CD8-positive, alpha-beta memory T cell (primary cell): ENCODE results near the gene FZD7. TPM values are rescaled to one million over a fixed set of nuclear protein-coding genes. Genes with fewer than 3 reads are reported as not detected.

ENCODE experiments used
- CTCF ChIA-PET: fragments of 350-600 bp; sonication (Branson Sonifier 250); formaldehyde crosslinking; loops from one replicate; lab custom pipeline; 2021; ENCODE audit warnings: antibody characterized with exemption; lab: Charles Lee
- POLR2A ChIA-PET: fragments of 350-600 bp; sonication (Branson Sonifier 250); formaldehyde crosslinking; loops from one replicate; lab custom pipeline; 2021; ENCODE audit warnings: antibody characterized with exemption; lab: Charles Lee
- DNase-seq, 5 donors: peaks; one replicate each; pipeline versions ENCODE4 v3.0.0 to v3.0.0-alpha.2; 2020 to 2022; ENCODE audit warnings: mixed read lengths in 1 of 5
- H3K27ac ChIP-seq: one replicate; pipeline ENCODE4 v1.7.0; 2013; ENCODE audit warnings: low read depth, mild to moderate bottlenecking, low read length, moderate library complexity
- H3K27me3 ChIP-seq: 2 replicates; pipeline ENCODE4 v1.7.0; 2013; ENCODE audit warnings: low read length, mild to moderate bottlenecking; ENCODE audit not compliant: insufficient read depth, poor library complexity, severe bottlenecking
- H3K36me3 ChIP-seq: 2 replicates; pipeline ENCODE4 v1.7.0; 2013; ENCODE audit warnings: mild to moderate bottlenecking, low read length, moderate library complexity; ENCODE audit not compliant: insufficient read depth
- H3K4me1 ChIP-seq: 2 replicates; pipeline ENCODE4 v1.7.0; 2013; ENCODE audit warnings: mild to moderate bottlenecking, low read length, moderate library complexity; ENCODE audit not compliant: insufficient read depth
- H3K4me3 ChIP-seq: 2 replicates; pipeline ENCODE4 v1.7.0; 2013; ENCODE audit warnings: mild to moderate bottlenecking, low read length
- H3K9me3 ChIP-seq: 2 replicates; pipeline ENCODE4 v1.7.0; 2013; ENCODE audit warnings: mild to moderate bottlenecking, low read length
- H3K27ac Mint-ChIP-seq, 8 donors: one replicate each; pipeline ENCODE4 v1.8.0; 2020 to 2021; ENCODE audit warnings: mixed read lengths in 8 of 8, mild to moderate bottlenecking in 6 of 8, inconsistent platforms in 3 of 8, moderate library complexity in 3 of 8
- H3K27me3 Mint-ChIP-seq, 2 donors: one replicate each; pipeline ENCODE4 v1.8.0; 2020 to 2021; ENCODE audit warnings: mixed read lengths in 2 of 2, mild to moderate bottlenecking in 1 of 2, moderate library complexity in 1 of 2
- H3K36me3 Mint-ChIP-seq, 3 donors: one replicate each; pipeline ENCODE4 v1.8.0; 2020 to 2021; ENCODE audit warnings: mixed read lengths in 3 of 3, inconsistent platforms in 1 of 3, mild to moderate bottlenecking in 1 of 3
- H3K4me1 Mint-ChIP-seq, 3 donors: one replicate each; pipeline ENCODE4 v1.8.0; 2020 to 2021; ENCODE audit warnings: mixed read lengths in 3 of 3, inconsistent platforms in 1 of 3, mild to moderate bottlenecking in 1 of 3
- H3K4me3 Mint-ChIP-seq, 7 donors: one replicate each; pipeline ENCODE4 v1.8.0; 2020 to 2021; ENCODE audit warnings: mixed read lengths in 7 of 7, mild to moderate bottlenecking in 6 of 7, moderate library complexity in 4 of 7, inconsistent platforms in 2 of 7
- H3K9me3 Mint-ChIP-seq, 5 donors: one replicate each; pipeline ENCODE4 v1.8.0; 2020 to 2022; ENCODE audit warnings: mixed read lengths in 5 of 5, mild to moderate bottlenecking in 3 of 5, moderate library complexity in 2 of 5, inconsistent platforms in 1 of 5
- polyA plus RNA-seq: library from polyadenylated mRNA; unstranded; fragments of 300-500 nt; fragmentation: Illumina TruSeq; gene quantifications from one replicate; pipeline ENCODE4 v1.2.3, GENCODE V29; 2021
- total RNA-seq, 2 experiments: library from RNA; stranded (reverse); gene quantifications; one replicate each; pipeline ENCODE4 v1.2.3, GENCODE V29; 2021

The FZD7 gene
- total and polyA plus RNA-seq, 3 experiments from 2014 or later = 0.55 to 0.75 TPM; not detected in 1

DNA sequence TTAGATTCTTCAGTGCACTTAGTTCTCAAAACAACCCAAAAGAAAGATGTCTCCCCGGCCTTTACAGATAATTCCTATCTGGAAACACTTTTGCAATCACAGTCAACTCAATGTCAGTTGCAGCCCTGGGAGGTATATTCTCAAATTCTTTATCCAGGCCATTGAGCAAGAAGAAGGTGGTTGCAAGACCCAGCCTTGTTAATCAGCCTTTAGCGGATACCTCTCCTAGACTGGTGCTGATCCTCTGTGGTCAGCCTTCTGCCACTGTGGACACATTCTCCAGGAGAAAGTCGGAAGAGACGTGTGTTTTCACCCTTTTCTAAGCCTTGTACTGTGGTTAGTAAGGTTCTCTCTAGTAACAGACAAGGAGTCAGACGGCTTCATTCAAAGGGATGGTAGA is 7.8 kb upstream of the FZD7 start:
- ChIA-PET POLR2A (no interaction called here), CTCF (no interaction called here)
- Mint-ChIP-seq H3K36me3 (no peaks in the 10 kb centered on the region), H3K9me3 (peaks cover 0 to 2% (median 0%) of the 10 kb centered on the region in 5 donors), H3K27ac (no peak overlapping the region), H3K4me1 (no peaks in the 10 kb centered on the region), H3K4me3 (no peak overlapping the region), H3K27me3 (peaks cover 5 to 11% of the 10 kb centered on the region in 2 donors)
- H3K27me3 ChIP-seq = no peaks in the 10 kb centered on the region
- no peak overlapping the region for H3K27ac ChIP-seq
- H3K4me3 ChIP-seq = no peak overlapping the region
- no peaks in the 10 kb centered on the region for H3K9me3 ChIP-seq
- H3K4me1 ChIP-seq = no peaks in the 10 kb centered on the region
- H3K36me3 ChIP-seq = no peaks in the 10 kb centered on the region
- no peak for DNase-seq

DNA sequence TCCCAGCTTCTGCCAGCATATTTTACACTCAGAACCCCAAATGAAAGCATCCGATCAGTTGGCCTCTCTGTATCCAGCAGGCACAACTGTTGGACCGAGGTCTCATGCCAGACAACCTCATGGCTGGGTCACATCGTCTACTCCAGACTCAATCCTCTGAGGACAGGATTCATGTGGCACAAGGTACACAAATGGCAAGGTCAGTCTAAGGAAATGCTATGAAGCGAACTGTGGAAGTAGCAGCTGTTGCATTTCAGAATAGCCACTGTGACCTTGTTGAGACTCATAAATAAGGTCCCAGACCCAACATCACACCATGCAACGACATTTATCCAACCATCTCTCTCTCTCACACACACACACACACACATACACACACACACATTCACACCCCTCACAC is 7.1 kb upstream of the FZD7 start:
- Histone ChIP-seq H3K36me3 (no peaks in the 10 kb centered on the region), H3K4me3 (no peak overlapping the region), H3K4me1 (no peaks in the 10 kb centered on the region), H3K9me3 (no peaks in the 10 kb centered on the region), H3K27me3 (no peaks in the 10 kb centered on the region), H3K27ac (no peak overlapping the region)
- peaks cover 5 to 11% of the 10 kb centered on the region in 2 donors for H3K27me3 Mint-ChIP-seq
- ChIA-PET POLR2A (no interaction called here), CTCF (no interaction called here)
- H3K9me3 Mint-ChIP-seq = peaks cover 0 to 1% (median 0%) of the 10 kb centered on the region in 5 donors
- H3K27ac Mint-ChIP-seq = no peak overlapping the region
- no peak for DNase-seq
- peaks cover 0 to 1% (median 0%) of the 10 kb centered on the region in 3 donors for H3K4me1 Mint-ChIP-seq
- H3K36me3 Mint-ChIP-seq = no peaks in the 10 kb centered on the region
- H3K4me3 Mint-ChIP-seq = no peak overlapping the region

DNA sequence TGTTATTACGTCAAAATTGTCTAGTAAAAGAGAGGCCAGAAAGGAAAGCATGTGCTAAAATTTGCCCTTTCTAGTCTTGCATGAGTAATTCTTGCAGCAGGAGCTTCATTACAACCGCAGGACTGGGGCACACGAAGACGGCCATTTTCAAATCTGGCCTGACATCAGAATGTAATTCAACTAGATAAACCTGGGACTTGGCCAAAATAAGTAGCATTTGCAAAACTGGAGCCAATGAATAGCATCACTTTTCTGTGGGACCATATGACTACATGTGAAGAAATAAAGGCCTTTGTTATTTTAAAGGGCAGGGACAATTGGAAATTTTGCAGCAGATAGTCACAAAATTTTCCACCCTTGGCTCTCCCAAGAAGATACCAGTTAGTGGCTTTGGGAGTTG is 3.0 kb upstream of the FZD7 start:
- Histone ChIP-seq H3K36me3 (no peaks in the 10 kb centered on the region), H3K27ac (no peak overlapping the region), H3K27me3 (peaks cover 2% of the 10 kb centered on the region), H3K9me3 (no peaks in the 10 kb centered on the region), H3K4me3 (no peak overlapping the region), H3K4me1 (peaks cover 5% of the 10 kb centered on the region)
- no peaks in the 10 kb centered on the region for H3K9me3 Mint-ChIP-seq
- DNase-seq = no peak
- peaks cover 6 to 11% of the 10 kb centered on the region in 2 donors for H3K27me3 Mint-ChIP-seq
- peaks cover 0 to 10% (median 0%) of the 10 kb centered on the region in 3 donors for H3K36me3 Mint-ChIP-seq
- POLR2A ChIA-PET = no interaction called here
- CTCF ChIA-PET = interaction anchor here (1.8 kb wide), 1 partner anchor 11 kb away, joined by 3 read pairs; no protein-coding TSS in a partner anchor
- peak overlapping the region in 1 of 7 donors; percentile 88 for H3K4me3 Mint-ChIP-seq
- peaks cover 9 to 15% (median 10%) of the 10 kb centered on the region in 3 donors for H3K4me1 Mint-ChIP-seq
- peak overlapping the region in 1 of 8 donors; percentile 41 for H3K27ac Mint-ChIP-seq

DNA sequence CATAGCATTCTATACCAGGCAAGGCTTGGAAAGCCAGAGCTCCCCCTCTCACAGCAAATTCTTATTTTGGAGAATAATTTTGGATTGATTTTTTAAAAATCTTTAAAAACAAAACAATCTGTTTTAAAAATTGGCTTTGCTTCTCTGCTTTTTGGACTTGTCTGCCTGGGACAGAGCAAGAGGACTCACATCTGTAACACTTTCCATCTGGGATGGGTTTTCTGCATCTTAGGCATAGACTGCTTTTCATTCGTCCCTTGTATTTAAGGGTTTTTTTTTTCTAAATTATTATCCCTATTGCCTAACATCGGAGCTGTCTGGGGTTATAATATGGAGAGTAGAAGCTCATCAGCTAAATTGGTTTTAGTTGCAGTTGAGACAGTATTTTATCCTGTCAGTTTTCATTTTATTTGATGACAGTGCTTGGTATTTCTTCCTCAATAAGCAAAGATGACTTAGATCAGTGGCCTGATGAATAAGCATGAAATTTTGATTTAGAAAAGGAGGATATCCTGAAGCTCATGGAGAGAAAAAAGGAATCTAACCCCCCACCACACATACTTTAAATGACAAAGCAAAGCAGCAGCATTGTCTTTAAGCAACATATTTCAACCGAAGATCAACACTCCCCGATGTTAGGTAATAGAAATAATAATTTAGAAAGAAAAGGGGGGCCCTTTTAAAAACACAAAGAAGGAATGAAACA is 2.3 kb upstream of the FZD7 start:
- peaks cover 0 to 10% (median 0%) of the 10 kb centered on the region in 3 donors for H3K36me3 Mint-ChIP-seq
- CTCF ChIA-PET = interaction anchor here (1.8 kb wide), 1 partner anchor 10 kb away, joined by 3 read pairs; no protein-coding TSS in a partner anchor

DNA sequence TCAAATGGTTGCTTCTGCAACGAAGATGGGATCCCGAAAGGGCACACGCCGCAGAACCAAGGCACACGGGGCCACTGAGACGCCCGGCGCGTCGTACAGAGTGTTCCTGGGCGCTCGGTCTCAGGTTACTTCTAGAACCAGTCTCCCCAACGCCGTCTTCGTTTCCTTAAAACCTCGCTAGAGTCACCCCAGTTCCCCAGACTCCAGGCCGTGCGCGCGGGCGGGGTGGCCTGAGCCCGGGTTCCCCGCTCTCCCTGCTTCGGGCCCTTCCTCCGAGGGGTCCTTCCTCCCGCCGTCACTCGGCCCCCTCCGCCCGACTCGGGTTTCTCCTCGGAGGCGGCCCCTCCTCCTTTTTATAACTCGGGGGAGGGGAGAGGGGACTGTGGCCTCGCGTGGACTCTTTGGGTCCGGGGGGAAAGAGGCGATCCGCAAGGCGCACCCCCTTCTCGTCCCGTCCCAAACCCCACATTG is 774 bp upstream of the FZD7 start:
- peaks cover 19% of the 10 kb centered on the region for H3K27me3 ChIP-seq
- peak overlapping the region; percentile 87 to 91 (median 91) for H3K4me3 Mint-ChIP-seq

More for the DNA sequence above, 2.3 kb upstream of the FZD7 start:
- Histone ChIP-seq H3K27ac (no peak overlapping the region), H3K4me1 (peaks cover 5% of the 10 kb centered on the region), H3K27me3 (peaks cover 6% of the 10 kb centered on the region), H3K9me3 (no peaks in the 10 kb centered on the region), H3K36me3 (no peaks in the 10 kb centered on the region), H3K4me3 (no peak overlapping the region)
- no peak for DNase-seq
- H3K4me3 Mint-ChIP-seq = peak overlapping the region in 6 of 7 donors; percentile 4 to 88 (median 37)
- no peaks in the 10 kb centered on the region for H3K9me3 Mint-ChIP-seq
- POLR2A ChIA-PET = no interaction called here
- no peak overlapping the region for H3K27ac Mint-ChIP-seq
- peaks cover 6 to 11% of the 10 kb centered on the region in 2 donors for H3K27me3 Mint-ChIP-seq
- peaks cover 9 to 15% (median 10%) of the 10 kb centered on the region in 3 donors for H3K4me1 Mint-ChIP-seq

DNA sequence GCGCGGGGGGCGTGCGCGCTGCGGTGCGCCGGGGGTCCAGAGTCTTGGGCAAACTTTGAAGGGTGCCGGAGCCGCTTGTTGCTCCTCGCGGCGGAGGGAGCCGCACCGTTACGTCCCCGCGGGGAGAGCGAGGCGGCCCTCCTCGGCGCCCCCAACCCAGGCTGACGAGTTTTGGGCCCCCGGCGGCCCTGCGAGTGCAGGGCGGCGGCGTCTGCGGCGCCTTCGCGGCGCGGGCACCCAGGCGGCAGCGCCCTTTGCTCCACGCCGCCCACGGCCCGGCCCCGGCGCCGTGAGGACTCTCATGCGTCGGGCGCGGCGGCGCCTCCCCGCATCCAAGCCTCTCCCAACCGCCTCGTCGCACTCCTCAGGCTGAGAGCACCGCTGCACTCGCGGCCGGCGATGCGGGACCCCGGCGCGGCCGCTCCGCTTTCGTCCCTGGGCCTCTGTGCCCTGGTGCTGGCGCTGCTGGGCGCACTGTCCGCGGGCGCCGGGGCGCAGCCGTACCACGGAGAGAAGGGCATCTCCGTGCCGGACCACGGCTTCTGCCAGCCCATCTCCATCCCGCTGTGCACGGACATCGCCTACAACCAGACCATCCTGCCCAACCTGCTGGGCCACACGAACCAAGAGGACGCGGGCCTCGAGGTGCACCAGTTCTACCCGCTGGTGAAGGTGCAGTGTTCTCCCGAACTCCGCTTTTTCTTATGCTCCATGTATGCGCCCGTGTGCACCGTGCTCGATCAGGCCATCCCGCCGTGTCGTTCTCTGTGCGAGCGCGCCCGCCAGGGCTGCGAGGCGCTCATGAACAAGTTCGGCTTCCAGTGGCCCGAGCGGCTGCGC is 814 bp downstream of the FZD7 start:
- no peaks in the 10 kb centered on the region for H3K36me3 ChIP-seq
- H3K9me3 ChIP-seq = no peaks in the 10 kb centered on the region
- Mint-ChIP-seq H3K9me3 (no peaks in the 10 kb centered on the region), H3K36me3 (peaks cover 0 to 10% (median 0%) of the 10 kb centered on the region in 3 donors), H3K27ac (peak overlapping the region in 5 of 8 donors; percentile 19 to 87 (median 57)), H3K4me1 (peaks cover 10 to 18% (median 11%) of the 10 kb centered on the region in 3 donors), H3K27me3 (peaks cover 11 to 13% of the 10 kb centered on the region in 2 donors), H3K4me3 (peak overlapping the region in 6 of 7 donors; percentile 85 to 92 (median 90))
- H3K4me3 ChIP-seq = peak overlapping the region; percentile 56
- CTCF ChIA-PET = no interaction called here
- POLR2A ChIA-PET = no interaction called here
- DNase-seq = peak in 1 of 5 donors; percentile 27
- peaks cover 5% of the 10 kb centered on the region for H3K4me1 ChIP-seq
- H3K27ac ChIP-seq = no peak overlapping the region
- peaks cover 19% of the 10 kb centered on the region for H3K27me3 ChIP-seq

More for the DNA sequence above, 774 bp upstream of the FZD7 start:
- Mint-ChIP-seq H3K9me3 (no peaks in the 10 kb centered on the region), H3K4me1 (peaks cover 9 to 15% (median 10%) of the 10 kb centered on the region in 3 donors), H3K27me3 (peaks cover 8 to 11% of the 10 kb centered on the region in 2 donors), H3K27ac (peak overlapping the region in 7 of 8 donors; percentile 43 to 95 (median 67)), H3K36me3 (peaks cover 0 to 10% (median 0%) of the 10 kb centered on the region in 3 donors)
- peak in 2 of 5 donors; percentile 23 to 60 for DNase-seq
- Histone ChIP-seq H3K4me3 (peak overlapping the region; percentile 58), H3K36me3 (no peaks in the 10 kb centered on the region), H3K27ac (no peak overlapping the region), H3K9me3 (no peaks in the 10 kb centered on the region), H3K4me1 (peaks cover 5% of the 10 kb centered on the region)
- CTCF ChIA-PET = no interaction called here
- POLR2A ChIA-PET = no interaction called here

DNA sequence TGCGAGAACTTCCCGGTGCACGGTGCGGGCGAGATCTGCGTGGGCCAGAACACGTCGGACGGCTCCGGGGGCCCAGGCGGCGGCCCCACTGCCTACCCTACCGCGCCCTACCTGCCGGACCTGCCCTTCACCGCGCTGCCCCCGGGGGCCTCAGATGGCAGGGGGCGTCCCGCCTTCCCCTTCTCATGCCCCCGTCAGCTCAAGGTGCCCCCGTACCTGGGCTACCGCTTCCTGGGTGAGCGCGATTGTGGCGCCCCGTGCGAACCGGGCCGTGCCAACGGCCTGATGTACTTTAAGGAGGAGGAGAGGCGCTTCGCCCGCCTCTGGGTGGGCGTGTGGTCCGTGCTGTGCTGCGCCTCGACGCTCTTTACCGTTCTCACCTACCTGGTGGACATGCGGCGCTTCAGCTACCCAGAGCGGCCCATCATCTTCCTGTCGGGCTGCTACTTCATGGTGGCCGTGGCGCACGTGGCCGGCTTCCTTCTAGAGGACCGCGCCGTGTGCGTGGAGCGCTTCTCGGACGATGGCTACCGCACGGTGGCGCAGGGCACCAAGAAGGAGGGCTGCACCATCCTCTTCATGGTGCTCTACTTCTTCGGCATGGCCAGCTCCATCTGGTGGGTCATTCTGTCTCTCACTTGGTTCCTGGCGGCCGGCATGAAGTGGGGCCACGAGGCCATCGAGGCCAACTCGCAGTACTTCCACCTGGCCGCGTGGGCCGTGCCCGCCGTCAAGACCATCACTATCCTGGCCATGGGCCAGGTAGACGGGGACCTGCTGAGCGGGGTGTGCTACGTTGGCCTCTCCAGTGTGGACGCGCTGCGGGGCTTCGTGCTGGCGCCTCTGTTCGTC is 1.7 kb downstream of the FZD7 start:
- no peaks in the 10 kb centered on the region for H3K9me3 ChIP-seq
- Mint-ChIP-seq H3K27ac (peak overlapping the region in 2 of 8 donors; percentile 19 to 26), H3K4me1 (peaks cover 10 to 19% (median 12%) of the 10 kb centered on the region in 3 donors), H3K9me3 (no peaks in the 10 kb centered on the region), H3K27me3 (peaks cover 11 to 22% of the 10 kb centered on the region in 2 donors), H3K36me3 (peaks cover 0 to 10% (median 0%) of the 10 kb centered on the region in 3 donors), H3K4me3 (peak overlapping the region in 4 of 7 donors; percentile 85 to 92 (median 92))
- H3K27me3 ChIP-seq = peaks cover 22% of the 10 kb centered on the region
- ChIA-PET CTCF (no interaction called here), POLR2A (no interaction called here)
- H3K36me3 ChIP-seq = no peaks in the 10 kb centered on the region
- H3K27ac ChIP-seq = no peak overlapping the region
- peak overlapping the region; percentile 56 for H3K4me3 ChIP-seq
- H3K4me1 ChIP-seq = peaks cover 5% of the 10 kb centered on the region
- DNase-seq = peak in 2 of 5 donors; percentile 19 to 55
